Transverse colon (tissue), 3 donors: ENCODE results near the gene PACSIN2.

Source experiments
- CTCF ChIP-seq, 5 experiments: fragments of 200-600 bp in 3 of 5; fragments of 450-650 bp in 2 of 5; sonication (generic) in 3 of 5; IDR thresholded peaks; 1 replicate in 2 of 5; 2 replicates in 3 of 5; pipeline ENCODE4 v1.5.1; 2016 to 2017; ENCODE audit warnings: antibody characterized with exemption in 5 of 5, inconsistent platforms in 3 of 5, mild to moderate bottlenecking in 2 of 5, moderate library complexity in 1 of 5
- POLR2A ChIP-seq: fragments of 450-650 bp; IDR thresholded peaks from one replicate; pipeline ENCODE4 v1.6.1; 2016; ENCODE audit warnings: antibody characterized with exemption, mild to moderate bottlenecking, moderate library complexity

- TF ChIP-seq CTCF (IDR thresholded peaks at IDR 0.05), result no peak
- no peak for TF ChIP-seq POLR2A
These were observed 137.2 kb downstream of the PACSIN2 start for GRCh38 chr22:42877597-42878340.
